OCI-LY1 (cell line): Measurements from ENCODE around the gene GLT6D1.

Experiments used
- H2AFZ ChIP-seq: fragments of 200-600 bp; sonication (generic), shearing (Covaris generic); 2 replicates; pipeline ENCODE4 v1.6.0; 2014; ENCODE audit warnings: antibody characterized with exemption, mild to moderate bottlenecking, low read length
- H3F3A ChIP-seq: fragments of 200-600 bp; sonication (generic), shearing (Covaris generic); 2 replicates; pipeline ENCODE4 v1.6.0; 2014; ENCODE audit warnings: mild to moderate bottlenecking, antibody characterized with exemption, low read length, moderate library complexity; ENCODE audit not compliant: insufficient read depth
- H3K27ac ChIP-seq: fragments of 200-600 bp; sonication (generic); 2 replicates; pipeline ENCODE4 v1.5.1; 2014; ENCODE audit warnings: low read length, mixed run types, mild to moderate bottlenecking, low read depth; ENCODE audit not compliant: poor library complexity, severe bottlenecking
- H3K27me3 ChIP-seq: fragments of 200-600 bp; sonication (generic); 2 replicates; pipeline ENCODE4 v1.6.0; 2014; ENCODE audit warnings: antibody characterized with exemption, mild to moderate bottlenecking, low read length, moderate library complexity; ENCODE audit not compliant: insufficient read depth
- H3K36me3 ChIP-seq: fragments of 200-600 bp; sonication (generic); 2 replicates; pipeline ENCODE4 v1.6.1; 2014; ENCODE audit warnings: mild to moderate bottlenecking, antibody characterized with exemption, low read length, moderate library complexity, mixed read lengths; ENCODE audit not compliant: insufficient read depth
- H3K4me1 ChIP-seq: fragments of 200-600 bp; sonication (generic); 2 replicates; pipeline ENCODE4 v1.5.1; 2014; ENCODE audit warnings: mild to moderate bottlenecking, low read length, moderate library complexity; ENCODE audit not compliant: insufficient read depth, severe bottlenecking
- H3K4me2 ChIP-seq: fragments of 200-600 bp; sonication (generic), shearing (Covaris generic); 2 replicates; pipeline ENCODE4 v1.6.1; 2014; ENCODE audit warnings: low read length
- H3K4me3 ChIP-seq: fragments of 200-600 bp; sonication (generic); 2 replicates; pipeline ENCODE4 v1.5.1; 2014; ENCODE audit warnings: low read length, low read depth, mild to moderate bottlenecking, mixed read lengths; ENCODE audit not compliant: poor library complexity, severe bottlenecking
- H3K79me2 ChIP-seq: fragments of 200-600 bp; shearing (Covaris generic); 2 replicates; pipeline ENCODE4 v1.6.1; 2016; ENCODE audit warnings: mixed run types, low read length, mixed read lengths; ENCODE audit not compliant: insufficient read depth
- H3K9ac ChIP-seq: fragments of 200-600 bp; sonication (generic), shearing (Covaris generic); 2 replicates; pipeline ENCODE4 v1.6.1; 2014; ENCODE audit warnings: mild to moderate bottlenecking, low read length, mixed read lengths
- H3K9me2 ChIP-seq: fragments of 200-600 bp; sonication (generic), shearing (Covaris generic); 2 replicates; pipeline ENCODE4 v1.6.1; 2014; ENCODE audit warnings: low read depth, mild to moderate bottlenecking, low read length, mixed read lengths
- H3K9me3 ChIP-seq: fragments of 200-600 bp; shearing (Covaris generic); 2 replicates; pipeline ENCODE4 v1.6.1; 2014; ENCODE audit warnings: low read length, mixed read lengths
- H4K20me1 ChIP-seq: fragments of 200-600 bp; sonication (generic), shearing (Covaris generic); 2 replicates; pipeline ENCODE4 v1.6.0; 2016; ENCODE audit warnings: mild to moderate bottlenecking, low read length; ENCODE audit not compliant: insufficient read depth
- EZH2 ChIP-seq: fragments of 200-600 bp; sonication (generic), shearing (Covaris generic); IDR thresholded peaks from 2 replicates; pipeline ENCODE4 v1.8.0; 2017; ENCODE audit warnings: borderline replicate concordance, mixed run types, mild to moderate bottlenecking, antibody characterized with exemption, low read length, moderate library complexity, mixed read lengths
- TF ChIP-seq, protein P1 (sequence below): fragments of 200-600 bp; sonication (generic), shearing (Covaris generic); IDR thresholded peaks from 2 replicates; pipeline ENCODE4 v1.5.1; 2017; ENCODE audit warnings: mild to moderate bottlenecking, antibody characterized with exemption, low read length, moderate library complexity, mixed read lengths

Gene GLT6D1

GRCh38 chr9:135601988-135602387 lies 37.4 kb downstream of the GLT6D1 start:
- H4K20me1 ChIP-seq, result no peaks in the 10 kb centered on the region
- TF ChIP-seq EZH2, result no peak
- TF ChIP-seq, protein P1, sequence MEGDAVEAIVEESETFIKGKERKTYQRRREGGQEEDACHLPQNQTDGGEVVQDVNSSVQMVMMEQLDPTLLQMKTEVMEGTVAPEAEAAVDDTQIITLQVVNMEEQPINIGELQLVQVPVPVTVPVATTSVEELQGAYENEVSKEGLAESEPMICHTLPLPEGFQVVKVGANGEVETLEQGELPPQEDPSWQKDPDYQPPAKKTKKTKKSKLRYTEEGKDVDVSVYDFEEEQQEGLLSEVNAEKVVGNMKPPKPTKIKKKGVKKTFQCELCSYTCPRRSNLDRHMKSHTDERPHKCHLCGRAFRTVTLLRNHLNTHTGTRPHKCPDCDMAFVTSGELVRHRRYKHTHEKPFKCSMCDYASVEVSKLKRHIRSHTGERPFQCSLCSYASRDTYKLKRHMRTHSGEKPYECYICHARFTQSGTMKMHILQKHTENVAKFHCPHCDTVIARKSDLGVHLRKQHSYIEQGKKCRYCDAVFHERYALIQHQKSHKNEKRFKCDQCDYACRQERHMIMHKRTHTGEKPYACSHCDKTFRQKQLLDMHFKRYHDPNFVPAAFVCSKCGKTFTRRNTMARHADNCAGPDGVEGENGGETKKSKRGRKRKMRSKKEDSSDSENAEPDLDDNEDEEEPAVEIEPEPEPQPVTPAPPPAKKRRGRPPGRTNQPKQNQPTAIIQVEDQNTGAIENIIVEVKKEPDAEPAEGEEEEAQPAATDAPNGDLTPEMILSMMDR, result no peak
- no peaks in the 10 kb centered on the region; the same call in 1 of the 2 replicates for H3K27me3 ChIP-seq
- no peaks in the 10 kb centered on the region for H3K4me1 ChIP-seq
- no peak overlapping the region for H3K4me2 ChIP-seq
- no peaks in the 10 kb centered on the region for H3K79me2 ChIP-seq
- H2AFZ ChIP-seq, result no peak overlapping the region
- no peaks in the 10 kb centered on the region for H3F3A ChIP-seq
- no peaks in the 10 kb centered on the region for H3K9me3 ChIP-seq
- no peaks in the 10 kb centered on the region for H3K9me2 ChIP-seq
- H3K4me3 ChIP-seq, result no peak overlapping the region
- no peak overlapping the region for H3K27ac ChIP-seq
- H3K9ac ChIP-seq, result no peak overlapping the region
- H3K36me3 ChIP-seq, result no peaks in the 10 kb centered on the region

GRCh38 chr9:135600296-135600817 lies 39.0 kb downstream of the GLT6D1 start:
- Histone ChIP-seq H3K9ac (no peak overlapping the region), H3K9me2 (no peaks in the 10 kb centered on the region), H4K20me1 (no peaks in the 10 kb centered on the region), H3K4me2 (no peak overlapping the region), H3K27ac (no peak overlapping the region), H3K27me3 (no peaks in the 10 kb centered on the region; the same call in 1 of the 2 replicates), H3K4me3 (no peak overlapping the region), H3K4me1 (no peaks in the 10 kb centered on the region), H2AFZ (no peak overlapping the region), H3K36me3 (no peaks in the 10 kb centered on the region), H3K9me3 (no peaks in the 10 kb centered on the region), H3F3A (no peaks in the 10 kb centered on the region), H3K79me2 (no peaks in the 10 kb centered on the region)
- TF ChIP-seq, protein P1, result no peak
- TF ChIP-seq EZH2, result no peak

DNA sequence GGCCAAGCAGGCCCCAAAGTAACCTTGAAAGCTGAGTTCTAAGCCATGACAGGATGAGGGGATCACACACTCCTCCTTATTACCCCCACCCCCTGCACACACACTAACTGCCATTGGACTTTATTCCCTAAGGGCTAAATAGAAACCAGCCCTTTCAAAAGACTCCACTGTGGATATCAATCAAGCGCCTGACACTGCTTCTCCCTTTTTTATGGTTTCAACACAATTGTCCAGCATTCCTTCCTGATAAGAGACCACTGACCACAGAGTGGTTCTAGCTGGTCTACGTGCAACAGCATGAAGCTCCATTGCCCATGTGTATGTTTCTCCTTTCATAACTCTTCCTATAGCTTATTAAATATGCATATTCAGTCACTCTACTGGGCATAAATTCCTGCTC lies 43.1 kb downstream of the GLT6D1 start:
- Histone ChIP-seq H3K9ac (no peak overlapping the region), H3K79me2 (no peaks in the 10 kb centered on the region), H3K9me3 (no peaks in the 10 kb centered on the region), H3K4me1 (no peaks in the 10 kb centered on the region), H3K4me2 (no peak overlapping the region), H3K9me2 (no peaks in the 10 kb centered on the region), H3K36me3 (no peaks in the 10 kb centered on the region), H3K27me3 (no peaks in the 10 kb centered on the region; the same call in 1 of the 2 replicates), H3K4me3 (no peak overlapping the region), H4K20me1 (no peaks in the 10 kb centered on the region), H3F3A (no peaks in the 10 kb centered on the region), H3K27ac (no peak overlapping the region), H2AFZ (no peak overlapping the region)
- TF ChIP-seq, protein P1, result no peak
- TF ChIP-seq EZH2, result no peak
